Esophagus mucosa (tissue), 1 donor: ENCODE measurements around the gene TNS1. TPM values are rescaled to one million over a fixed set of nuclear protein-coding genes. Genes with fewer than 3 reads are reported as not detected.
"Not testable (repeated sequence)": the region's sequence is repeated elsewhere in the genome, so short reads cannot be mapped to it uniquely, and the experiment has no call there.

ENCODE experiments used
- ATAC-seq: fragments of 200-7000 bp; cut with Tn5 transposase; one replicate; pipeline ENCODE4 v1.9.1; 2020
- total RNA-seq: library from RNA; stranded (reverse); gene quantifications from one replicate; pipeline ENCODE4 v1.2.4, GENCODE V29; 2023
- donor health status: DM: yes; HTN: yes; CAD: no.

Gene TNS1
- total RNA-seq, 1 donor from 2014 or later, result 27.7 TPM

GRCh38 chr2:218029366-218030360 lies 26.9 kb upstream of the TNS1 start:
- ATAC-seq, result no peak

GRCh38 chr2:218028562-218029348 lies 26.0 kb upstream of the TNS1 start:
- peak; percentile 44 for ATAC-seq

- no peak for ATAC-seq
Measured at GRCh38 chr2:218028189-218028495, 25.3 kb upstream of the TNS1 start.

GRCh38 chr2:218027426-218028188 lies 24.8 kb upstream of the TNS1 start:
- ATAC-seq, result no peak

- peak; percentile 20 for ATAC-seq
Measured at GRCh38 chr2:218026676-218027425, 24.1 kb upstream of the TNS1 start.

- no peak for ATAC-seq
Measured at GRCh38 chr2:218026244-218026643, 23.4 kb upstream of the TNS1 start.

GRCh38 chr2:218024871-218025270 lies 22.1 kb upstream of the TNS1 start:
- ATAC-seq, result no peak

GRCh38 chr2:218024336-218024735 lies 21.5 kb upstream of the TNS1 start:
- ATAC-seq, result no peak

- no peak for ATAC-seq
Measured at GRCh38 chr2:218023636-218024035, 20.8 kb upstream of the TNS1 start.

- no peak for ATAC-seq
Measured at GRCh38 chr2:218022851-218023530, 20.2 kb upstream of the TNS1 start.

GRCh38 chr2:218022131-218022850 lies 19.5 kb upstream of the TNS1 start:
- ATAC-seq, result no peak

GRCh38 chr2:218021536-218022071 lies 18.8 kb upstream of the TNS1 start:
- ATAC-seq, result no peak

GRCh38 chr2:218020966-218021535 lies 18.3 kb upstream of the TNS1 start:
- ATAC-seq, result no peak

GRCh38 chr2:218020281-218020680 lies 17.5 kb upstream of the TNS1 start:
- no peak for ATAC-seq

- no peak for ATAC-seq
Measured at GRCh38 chr2:218019411-218020060, 16.7 kb upstream of the TNS1 start.

GRCh38 chr2:218018842-218019125 lies 16.0 kb upstream of the TNS1 start:
- ATAC-seq, result not testable (repeated sequence)

- ATAC-seq, result peak; percentile 29
Measured at GRCh38 chr2:218017211-218018053, 14.6 kb upstream of the TNS1 start.

- no peak for ATAC-seq
Measured at GRCh38 chr2:218016810-218017209, 14.0 kb upstream of the TNS1 start.
